ENCODE data around the gene FOXA2.
"Not testable (repeated sequence)": the region's sequence is repeated elsewhere in the genome, so short reads cannot be mapped to it uniquely, and the experiment has no call there.

- TF ChIP-seq CTCF (IDR thresholded peaks at IDR 0.05); POLR2AphosphoS5 (IDR thresholded peaks at IDR 0.05); POLR2A (IDR thresholded peaks at IDR 0.05; ENCODE audit: low read depth); EP300 (IDR thresholded peaks at IDR 0.05): not testable (repeated sequence)
Measured at GRCh38 chr20:22599258-22599657, 14.9 kb upstream of the FOXA2 start.

Measured in esophagus muscularis mucosa (tissue), 4 donors.